Stimulated activated CD4-positive, alpha-beta T cell treated with anti-CD3 and anti-CD28 coated beads, Interleukin-4, amount 100 ng/mL, for 24 hours (primary cell): ENCODE data around the gene MEI1.
A peak's percentile ranks its signal among the peaks of the same experiment; 100 is the strongest.
"Not testable (repeated sequence)": the region's sequence is repeated elsewhere in the genome, so short reads cannot be mapped to it uniquely, and the experiment has no call there.

ENCODE experiments used
- DNase-seq: peaks from one replicate; pipeline ENCODE4 v3.0.0-alpha.2; 2020

The MEI1 gene

GRCh38 chr22:41699264-41700107, at the start of gene MEI1:
Gene MEI1 (plus strand): TSS chr22:41699503. CDS start chr22:41699539, 36 bp downstream.
- peak; percentile 93 for DNase-seq

GRCh38 chr22:41650229-41650628, 49.1 kb upstream of the MEI1 start:
- DNase-seq = no peak

- DNase-seq = no peak
These were observed 48.5 kb upstream of the MEI1 start for GRCh38 chr22:41650821-41651220.

GRCh38 chr22:41654322-41654721, 45.0 kb upstream of the MEI1 start:
- DNase-seq = no peak

GRCh38 chr22:41656556-41656955, 42.7 kb upstream of the MEI1 start:
- no peak for DNase-seq

GRCh38 chr22:41657709-41658108, 41.6 kb upstream of the MEI1 start:
- DNase-seq = no peak

- no peak for DNase-seq
These were observed 40.4 kb upstream of the MEI1 start for GRCh38 chr22:41658869-41659268.

GRCh38 chr22:41659941-41660340, 39.4 kb upstream of the MEI1 start:
- no peak for DNase-seq

GRCh38 chr22:41660416-41660815, 38.9 kb upstream of the MEI1 start:
- no peak for DNase-seq

- no peak for DNase-seq
These were observed 38.2 kb upstream of the MEI1 start for GRCh38 chr22:41661088-41661487.

GRCh38 chr22:41661713-41662112, 37.6 kb upstream of the MEI1 start:
- DNase-seq = no peak

- not testable (repeated sequence) for DNase-seq
These were observed 35.7 kb upstream of the MEI1 start for GRCh38 chr22:41663594-41663993.

- no peak for DNase-seq
These were observed 34.8 kb upstream of the MEI1 start for GRCh38 chr22:41664490-41664889.

GRCh38 chr22:41664951-41665350, 34.4 kb upstream of the MEI1 start:
- DNase-seq = no peak

- DNase-seq = no peak
These were observed 30.1 kb upstream of the MEI1 start for GRCh38 chr22:41668971-41669911.

GRCh38 chr22:41672096-41672495, 27.2 kb upstream of the MEI1 start:
- not testable (repeated sequence) for DNase-seq

- DNase-seq = no peak
These were observed 26.4 kb upstream of the MEI1 start for GRCh38 chr22:41672780-41673509.

- no peak for DNase-seq
These were observed 24.4 kb upstream of the MEI1 start for GRCh38 chr22:41674846-41675340.

GRCh38 chr22:41676134-41676533, 23.2 kb upstream of the MEI1 start:
- no peak for DNase-seq

- DNase-seq = peak; percentile 28
These were observed 17.7 kb upstream of the MEI1 start for GRCh38 chr22:41681616-41682015.

- peak; percentile 86 for DNase-seq
These were observed 17.1 kb upstream of the MEI1 start for GRCh38 chr22:41682033-41682807.

- DNase-seq = no peak
These were observed 16.3 kb upstream of the MEI1 start for GRCh38 chr22:41683052-41683451.
